IMR-90 (cell line): Measurements from ENCODE around the gene CTNND2. TPM values are rescaled to one million over a fixed set of nuclear protein-coding genes. Genes with fewer than 3 reads are reported as not detected.

Experiments
- ATAC-seq: fragments of 200-7000 bp; cut with Tn5 transposase; 2 replicates; pipeline ENCODE4 v1.9.1; 2020; ENCODE audit warnings: low read depth, mild to moderate bottlenecking, moderate library complexity
- BruUV-seq: library from RNA; stranded (reverse); fragments of 400-500 nt; replicated peaks from 2 replicates; lab custom pipeline; 2021; lab: Mats Ljungman, UMichigan
- CTCF ChIA-PET: fragments of 300-600 bp; formaldehyde crosslinking; extraction: SDS; loops from one replicate; lab custom pipeline; 2021; ENCODE audit warnings: antibody characterized with exemption; lab: Yijun Ruan, JAX
- POLR2A ChIA-PET: fragments of 300-600 bp; sonication (Branson Sonifier 250); formaldehyde crosslinking; loops from one replicate; lab custom pipeline; 2022; ENCODE audit warnings: antibody characterized with exemption; ENCODE audit not compliant: unreplicated experiment; lab: Charles Lee
- DNase-seq: peaks from one replicate; pipeline ENCODE4 v3.0.0; 2013
- H2AFZ ChIP-seq: replicated peaks from 2 replicates; pipeline ENCODE3; 2013; ENCODE audit warnings: low read length, mild to moderate bottlenecking; ENCODE audit not compliant: poor library complexity
- H2AK5ac ChIP-seq: 2 replicates; pipeline ENCODE4 v1.6.1; 2013; ENCODE audit warnings: low read depth, low read length, inconsistent platforms
- H2AK9ac ChIP-seq: replicated peaks from 2 replicates; pipeline ENCODE3; 2013; ENCODE audit warnings: mild to moderate bottlenecking, low read depth, low read length, moderate library complexity; ENCODE audit not compliant: poor library complexity
- H2BK120ac ChIP-seq: 2 replicates; pipeline ENCODE4 v1.6.1; 2013; ENCODE audit warnings: low read depth, low read length, inconsistent platforms
- H2BK15ac ChIP-seq: 3 replicates; pipeline ENCODE4 v1.6.1; 2013; ENCODE audit warnings: low read depth, low read length, inconsistent platforms
- H2BK20ac ChIP-seq: 2 replicates; pipeline ENCODE4 v1.6.1; 2013; ENCODE audit warnings: low read depth, mild to moderate bottlenecking, inconsistent platforms, low read length, moderate library complexity
- H2BK5ac ChIP-seq: 2 replicates; pipeline ENCODE4 v1.6.1; 2013; ENCODE audit warnings: mild to moderate bottlenecking, low read depth, low read length, inconsistent platforms; ENCODE audit not compliant: poor library complexity, severe bottlenecking
- H3K14ac ChIP-seq: replicated peaks from 2 replicates; pipeline ENCODE4 v1.6.1; 2013; ENCODE audit warnings: low read depth, low read length, inconsistent platforms
- H3K18ac ChIP-seq: 2 replicates; pipeline ENCODE4 v1.6.1; 2013; ENCODE audit warnings: low read depth, low read length, control low read depth
- H3K23ac ChIP-seq: 2 replicates; pipeline ENCODE4 v1.6.1; 2013; ENCODE audit warnings: low read depth, low read length, inconsistent platforms
- H3K27ac ChIP-seq: 2 replicates; pipeline ENCODE4 v1.5.1; 2013; ENCODE audit warnings: mild to moderate bottlenecking, control low read depth, low read length; ENCODE audit not compliant: insufficient read depth
- H3K27me3 ChIP-seq: 2 replicates; pipeline ENCODE4 v1.6.1; 2013; ENCODE audit warnings: low read length; ENCODE audit not compliant: control insufficient read depth, insufficient read depth
- H3K36me3 ChIP-seq: 2 replicates; pipeline ENCODE4 v1.6.1; 2013; ENCODE audit warnings: low read length, mixed read lengths; ENCODE audit not compliant: control insufficient read depth, insufficient read depth
- H3K4ac ChIP-seq: 2 replicates; pipeline ENCODE4 v1.6.1; 2013; ENCODE audit warnings: low read depth, low read length, inconsistent platforms
- H3K4me1 ChIP-seq: 2 replicates; pipeline ENCODE4 v1.6.1; 2013; ENCODE audit warnings: low read length, mixed read lengths; ENCODE audit not compliant: control insufficient read depth, insufficient read depth
- H3K4me2 ChIP-seq: 2 replicates; pipeline ENCODE4 v1.6.1; 2013; ENCODE audit warnings: low read depth, mild to moderate bottlenecking, control low read depth, low read length, moderate library complexity
- H3K4me3 ChIP-seq: 2 replicates; pipeline ENCODE4 v1.5.1; 2013; ENCODE audit warnings: low read depth, mild to moderate bottlenecking, control low read depth, low read length, moderate library complexity; ENCODE audit not compliant: insufficient read depth
- H3K56ac ChIP-seq: 2 replicates; pipeline ENCODE4 v1.6.1; 2013; ENCODE audit warnings: low read length, inconsistent platforms; ENCODE audit not compliant: insufficient read depth; ENCODE audit errors: extremely low read depth
- H3K79me1 ChIP-seq, 2 experiments: 2 replicates each; pipeline ENCODE4 v1.6.1; 2013; ENCODE audit warnings: low read length in 2 of 2, inconsistent platforms in 1 of 2, low read depth in 1 of 2
- H3K9ac ChIP-seq: 2 replicates; pipeline ENCODE4 v1.6.1; 2013; ENCODE audit warnings: low read depth, low read length, control low read depth
- H3K9me1 ChIP-seq: 2 replicates; pipeline ENCODE4 v1.6.1; 2013; ENCODE audit warnings: low read length, inconsistent platforms; ENCODE audit not compliant: insufficient read depth
- H3K9me3 ChIP-seq: 2 replicates; pipeline ENCODE4 v1.6.1; 2013; ENCODE audit warnings: low read length; ENCODE audit not compliant: control insufficient read depth, insufficient read depth
- H4K20me1 ChIP-seq: 2 replicates; pipeline ENCODE4 v1.6.1; 2013; ENCODE audit warnings: low read length, inconsistent platforms; ENCODE audit not compliant: insufficient read depth
- H4K5ac ChIP-seq: 2 replicates; pipeline ENCODE4 v1.6.1; 2013; ENCODE audit warnings: mild to moderate bottlenecking, low read depth, low read length, control low read depth
- H4K8ac ChIP-seq, 2 experiments: 2 replicates each; pipeline ENCODE4 v1.6.1; 2013; ENCODE audit warnings: low read depth in 2 of 2, low read length in 2 of 2, control low read depth in 1 of 2, inconsistent platforms in 1 of 2
- H4K91ac ChIP-seq: 2 replicates; pipeline ENCODE4 v1.6.1; 2013; ENCODE audit warnings: low read depth, low read length, inconsistent platforms; ENCODE audit not compliant: insufficient read depth
- BHLHE40 ChIP-seq: fragments of 150-350 bp; IDR thresholded peaks from 2 replicates; pipeline ENCODE4 v1.6.1; 2016; ENCODE audit warnings: mild to moderate bottlenecking, low read depth, low read length
- MXI1 ChIP-seq: IDR thresholded peaks from 2 replicates; pipeline ENCODE4 v1.6.1; 2012; ENCODE audit warnings: low read depth, mild to moderate bottlenecking, low read length, moderate library complexity, borderline replicate concordance
- POLR2A ChIP-seq: IDR thresholded peaks from 2 replicates; pipeline ENCODE4 v1.6.1; 2012; ENCODE audit warnings: mild to moderate bottlenecking, low read depth, low read length
- WGBS, 2 experiments: methylation state at CpG; one replicate each; pipeline versions ENCODE4 v1.1.5 to v1.1.7; 2013; ENCODE audit warnings: missing lambda C conversion rate in 2 of 2; ENCODE audit not compliant: insufficient read length in 1 of 2; ENCODE audit errors: extremely low coverage in 2 of 2; 5-methylcytosine and 5-hydroxymethylcytosine counted together
- dilution Hi-C: fragments of 300-500 bp; cut with HindIII; formaldehyde crosslinking; loops from one replicate; pipeline ENCODE4 v1.14.3; 2018; ENCODE audit warnings: low sequenced_read_pairs; ENCODE audit not compliant: unreplicated experiment
- in situ Hi-C: fragments of 300-500 bp; cut with MboI; formaldehyde crosslinking; loops from 3 replicates; pipeline ENCODE4 v1.14.3; 2019; ENCODE audit warnings: low sequenced_read_pairs, inconsistent platforms, mixed read lengths
- intact Hi-C: fragments of 100-400 bp; cut with micrococcal nuclease; formaldehyde crosslinking; loops from 2 replicates; pipeline ENCODE4 v1.10.0; 2022
- polyA plus RNA-seq, 3 experiments: library from polyadenylated mRNA; depleted of rRNA; stranded (reverse); fragments of >200 nt; gene quantifications; 2 replicates each; pipeline ENCODE4 v1.2.3, GENCODE V29; 2012; ENCODE audit warnings: low replicate concordance in 1 of 3
- total RNA-seq: library from RNA; depleted of rRNA; stranded (reverse); fragments of >200 nt; gene quantifications from 2 replicates; pipeline ENCODE4 v1.2.3, GENCODE V29; 2012

CTNND2 gene
- total and polyA plus RNA-seq, 2 of the 4 experiments (the other 2 are of a cell fraction), result not detected

DNA sequence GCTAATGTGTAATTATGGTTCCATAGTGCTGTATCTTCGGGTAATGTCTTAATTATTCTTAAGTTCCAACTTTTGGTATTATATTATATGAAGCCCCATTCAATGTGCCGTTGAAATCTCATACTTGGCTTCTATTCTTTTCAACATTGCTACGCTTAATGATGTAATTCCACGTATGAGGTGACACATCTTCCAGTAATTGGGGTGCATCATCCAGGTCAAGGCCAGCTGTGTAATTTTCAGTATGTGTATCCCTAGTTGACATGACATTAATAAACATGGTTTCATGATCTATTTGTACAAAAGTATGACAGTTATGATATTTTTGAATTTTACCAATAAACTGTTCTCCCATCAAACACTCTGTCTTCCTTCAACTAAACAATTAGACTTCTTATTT lies 546.3 kb downstream of the CTNND2 start:
- Histone ChIP-seq H3K4me1 (no peaks in the 10 kb centered on the region), H4K20me1 (no peaks in the 10 kb centered on the region), H3K27ac (no peak overlapping the region), H2BK120ac (no peak overlapping the region), H2BK15ac (no peak overlapping the region), H3K9ac (no peak overlapping the region), H3K56ac (no peak overlapping the region), H2AK9ac (no peak overlapping the region), H2BK20ac (no peak overlapping the region), H3K4me3 (no peak overlapping the region), H3K36me3 (no peaks in the 10 kb centered on the region), H3K18ac (no peak overlapping the region), H4K8ac (no peak overlapping the region), H3K23ac (no peak overlapping the region), H2BK5ac (no peak overlapping the region), H2AK5ac (no peak overlapping the region), H4K5ac (no peak overlapping the region), H3K14ac (no peak overlapping the region), H3K9me3 (peaks cover 2% of the 10 kb centered on the region; the same call in 1 of the 2 replicates), H4K91ac (no peak overlapping the region), H3K4ac (no peak overlapping the region), H2AFZ (no peak overlapping the region), H3K9me1 (no peaks in the 10 kb centered on the region), H3K4me2 (no peak overlapping the region), H3K27me3 (no peaks in the 10 kb centered on the region), H3K79me1 (no peaks in the 10 kb centered on the region)
- dilution Hi-C loops, result no loop called here
- TF ChIP-seq MXI1 (no peak), BHLHE40 (no peak), POLR2A (no peak)
- no peak for DNase-seq
- WGBS, 2 experiments, result no CpG with 5 or more reads among the region's 4 CpGs
- intact Hi-C loops, result no loop called here
- CTCF ChIA-PET, result no interaction called here
- in situ Hi-C loops, result no loop called here
- POLR2A ChIA-PET, result no interaction called here
- no TSS peak for BruUV-seq
- ATAC-seq, result no peak
